Sigmoid colon (tissue), 7 donors: ENCODE data around the gene GRIK4. TPM values are rescaled to one million over a fixed set of nuclear protein-coding genes. Genes with fewer than 3 reads are reported as not detected.

ENCODE experiments used
- DNase-seq: peaks from one replicate; pipeline ENCODE4 v3.0.0-alpha.2; 2019
- H3K27ac ChIP-seq, 4 donors: fragments of 200-600 bp; sonication (generic); one replicate each; pipeline ENCODE4 v1.5.1; 2016 to 2019; ENCODE audit warnings: mild to moderate bottlenecking in 1 of 4
- H3K27me3 ChIP-seq, 3 donors: fragments of 200-600 bp; sonication (generic); one replicate each; pipeline ENCODE4 v1.5.1; 2019; ENCODE audit warnings: mild to moderate bottlenecking in 1 of 3
- H3K36me3 ChIP-seq, 4 donors: fragments of 200-600 bp; sonication (generic); one replicate each; pipeline ENCODE4 v1.5.1; 2016 to 2019
- H3K4me1 ChIP-seq, 4 donors: fragments of 200-600 bp; sonication (generic); one replicate each; pipeline ENCODE4 v1.5.1; 2017 to 2019
- H3K4me3 ChIP-seq, 4 donors: fragments of 200-600 bp; sonication (generic); one replicate each; pipeline ENCODE4 v1.5.1; 2017 to 2019; ENCODE audit warnings: mild to moderate bottlenecking in 2 of 4, moderate library complexity in 1 of 4
- H3K9me3 ChIP-seq, 4 donors: fragments of 200-600 bp in 3 of 4; sonication (generic) in 3 of 4; one replicate each; pipeline versions ENCODE4 v1.5.1 to v1.6.1; 2013 to 2019
- CTCF ChIP-seq, 4 experiments: fragments of 450-650 bp in 3 of 4; fragments of 200-600 bp in 1 of 4; IDR thresholded peaks; one replicate each; pipeline ENCODE4 v1.5.1; 2016 to 2019; ENCODE audit warnings: antibody characterized with exemption in 4 of 4, mild to moderate bottlenecking in 3 of 4, moderate library complexity in 2 of 4
- EP300 ChIP-seq, 4 donors: sonication (generic); formaldehyde crosslinking; IDR thresholded peaks; one replicate each; pipeline ENCODE4 v1.6.1; 2017; ENCODE audit warnings: antibody characterized with exemption in 4 of 4
- POLR2A ChIP-seq, 2 donors: fragments of 450-650 bp; IDR thresholded peaks; one replicate each; pipeline ENCODE4 v1.6.1; 2016; ENCODE audit warnings: antibody characterized with exemption in 2 of 2, mild to moderate bottlenecking in 2 of 2, moderate library complexity in 2 of 2
- POLR2AphosphoS5 ChIP-seq, 4 donors: sonication (generic); formaldehyde crosslinking; IDR thresholded peaks; one replicate each; pipeline ENCODE4 v1.6.1; 2017; ENCODE audit warnings: antibody characterized with exemption in 4 of 4
- WGBS, 2 donors: extraction: QIAGEN DNeasy Blood & Tissue Kit; methylation state at CpG; one replicate each; pipeline ENCODE4 v1.1.7; 2013; 5-methylcytosine and 5-hydroxymethylcytosine counted together
- intact Hi-C: fragments of 100-400 bp; cut with DNase I; formaldehyde crosslinking; loops from one replicate; pipeline ENCODE4 v1.15.1; 2023
- polyA plus RNA-seq, 3 donors: library from polyadenylated mRNA; stranded (reverse); fragments of 200-250 nt; gene quantifications; one replicate each; pipeline ENCODE4 v1.2.3, GENCODE V29; 2013
- total RNA-seq, 4 donors: library from RNA; depleted of rRNA; stranded (reverse); fragments of >200 nt; gene quantifications; one replicate each; pipeline ENCODE4 v1.1.0, GENCODE V29; 2016
- donor health status: healthy with polysubstance abuse.
- donor health status: Bipolar disorder and iron deficiency.
- donor health status: healthy.

GRIK4 gene
- total and polyA plus RNA-seq, 7 donors: 0.10 to 0.36 (median 0.27) TPM; not detected in 4

- intact Hi-C loops: no loop called here
- WGBS, 2 donors: 90 to 95% methylated on average over 5 of the region's 5 CpGs
- no peak overlapping the region for H3K27ac ChIP-seq
Observed at GRCh38 chr11:120996973-120997372, 485.4 kb downstream of the GRIK4 start.

GRCh38 chr11:120998581-120998980 lies 487.0 kb downstream of the GRIK4 start:
- intact Hi-C loops: no loop called here

More at GRCh38 chr11:120996973-120997372, 485.4 kb downstream of the GRIK4 start:
- DNase-seq: no peak
- Histone ChIP-seq H3K27me3 (no peaks in the 10 kb centered on the region), H3K4me1 (no peaks in the 10 kb centered on the region), H3K9me3 (no peaks in the 10 kb centered on the region), H3K4me3 (no peak overlapping the region), H3K36me3 (no peaks in the 10 kb centered on the region)
- no peak for TF ChIP-seq POLR2AphosphoS5 (IDR thresholded peaks at IDR 0.05)
- no peak for TF ChIP-seq EP300 (IDR thresholded peaks at IDR 0.05)
- no peak for TF ChIP-seq POLR2A (IDR thresholded peaks at IDR 0.05)
- TF ChIP-seq CTCF (IDR thresholded peaks at IDR 0.05): no peak

GRCh38 chr11:121004206-121004840 lies 492.8 kb downstream of the GRIK4 start:
- no peaks in the 10 kb centered on the region for H3K4me1 ChIP-seq
- no peaks in the 10 kb centered on the region for H3K27me3 ChIP-seq
- H3K36me3 ChIP-seq: no peaks in the 10 kb centered on the region
- TF ChIP-seq EP300 (IDR thresholded peaks at IDR 0.05) (no peak), CTCF (IDR thresholded peaks at IDR 0.05) (no peak), POLR2A (IDR thresholded peaks at IDR 0.05) (no peak), POLR2AphosphoS5 (IDR thresholded peaks at IDR 0.05) (no peak)
- intact Hi-C loops: no loop called here
- no peaks in the 10 kb centered on the region for H3K9me3 ChIP-seq
- H3K4me3 ChIP-seq: no peak overlapping the region
- WGBS, 2 donors: 64 to 72% methylated on average over 4 of the region's 4 CpGs
- DNase-seq: no peak
- H3K27ac ChIP-seq: no peak overlapping the region

More at GRCh38 chr11:120998581-120998980, 487.0 kb downstream of the GRIK4 start:
- TF ChIP-seq EP300 (IDR thresholded peaks at IDR 0.05) (no peak), POLR2AphosphoS5 (IDR thresholded peaks at IDR 0.05) (no peak), POLR2A (IDR thresholded peaks at IDR 0.05) (no peak), CTCF (IDR thresholded peaks at IDR 0.05) (no peak)
- no peak for DNase-seq
- Histone ChIP-seq H3K4me1 (no peaks in the 10 kb centered on the region), H3K4me3 (no peak overlapping the region), H3K36me3 (no peaks in the 10 kb centered on the region), H3K9me3 (no peaks in the 10 kb centered on the region), H3K27me3 (no peaks in the 10 kb centered on the region), H3K27ac (no peak overlapping the region)
- 96 to 98% methylated on average over 1 of the region's 1 CpG for WGBS, 2 donors

GRCh38 chr11:121006922-121007321 lies 495.4 kb downstream of the GRIK4 start:
- TF ChIP-seq POLR2AphosphoS5 (IDR thresholded peaks at IDR 0.05): no peak
- no peak for TF ChIP-seq CTCF (IDR thresholded peaks at IDR 0.05)
- H3K27me3 ChIP-seq: no peaks in the 10 kb centered on the region
- H3K27ac ChIP-seq: no peak overlapping the region
- no peak for DNase-seq
- 88% methylated on average over 1 of the region's 1 CpG for WGBS, 2 donors
- no peaks in the 10 kb centered on the region for H3K36me3 ChIP-seq
- no peak overlapping the region for H3K4me3 ChIP-seq
- H3K9me3 ChIP-seq: no peaks in the 10 kb centered on the region
- no peaks in the 10 kb centered on the region for H3K4me1 ChIP-seq
- intact Hi-C loops: no loop called here

- TF ChIP-seq EP300 (IDR thresholded peaks at IDR 0.05) (no peak), POLR2AphosphoS5 (IDR thresholded peaks at IDR 0.05) (no peak), POLR2A (IDR thresholded peaks at IDR 0.05) (no peak)
Observed at GRCh38 chr11:121008551-121008950, 497.0 kb downstream of the GRIK4 start.

More at GRCh38 chr11:121008551-121008950, 497.0 kb downstream of the GRIK4 start:
- intact Hi-C loops: no loop called here
- no peak for DNase-seq
- H3K27me3 ChIP-seq: no peaks in the 10 kb centered on the region
- no peak overlapping the region for H3K27ac ChIP-seq
- no peaks in the 10 kb centered on the region for H3K9me3 ChIP-seq
- no peaks in the 10 kb centered on the region for H3K4me1 ChIP-seq
- H3K36me3 ChIP-seq: no peaks in the 10 kb centered on the region
- no peak overlapping the region for H3K4me3 ChIP-seq
